HCT116 (cell line): ENCODE results near the gene RAI14. TPM values are rescaled to one million over a fixed set of nuclear protein-coding genes. Genes with fewer than 3 reads are reported as not detected.

Experiments used
- ATAC-seq: fragments of 200-7000 bp; cut with Tn5 transposase; 2 replicates; pipeline ENCODE4 v1.9.1; 2020; ENCODE audit warnings: mild to moderate bottlenecking, moderate library complexity
- BruUV-seq: library from RNA; stranded (reverse); fragments of 400-500 nt; replicated peaks from 2 replicates; lab custom pipeline; 2021; lab: Mats Ljungman, UMichigan
- CTCF ChIA-PET: fragments of 300-600 bp; sonication (Branson Sonifier 250); formaldehyde crosslinking; loops from one replicate; lab custom pipeline; 2021; ENCODE audit warnings: antibody characterized with exemption; lab: Charles Lee
- POLR2A ChIA-PET: fragments of 300-600, 350-600 bp; sonication (Branson Sonifier 250); formaldehyde crosslinking; loops from one replicate; lab custom pipeline; 2021; ENCODE audit warnings: antibody characterized with exemption; lab: Charles Lee
- RAD21 ChIA-PET, 2 experiments: fragments of 300-600 bp; sonication (Branson Sonifier 250); formaldehyde crosslinking; loops; one replicate each; lab custom pipeline; 2023; ENCODE audit warnings: low total read pairs in 2 of 2; ENCODE audit not compliant: uncharacterized antibody in 2 of 2, unreplicated experiment in 2 of 2, low non-redundant PET in 1 of 2; lab: Charles Lee
- DNase-seq: peaks from one replicate; pipeline ENCODE4 v3.0.0-alpha.2; 2010; ENCODE audit warnings: low read depth, low spot score
- H2AFZ ChIP-seq: fragments of 200-600 bp; shearing (Covaris generic), sonication (generic); 2 replicates; pipeline ENCODE4 v1.6.1; 2017; ENCODE audit warnings: low read depth, mixed run types, mixed read lengths, antibody characterized with exemption, low read length; ENCODE audit not compliant: poor library complexity, severe bottlenecking
- H3K27ac ChIP-seq: 2 replicates; pipeline ENCODE4 v1.5.1; 2012; ENCODE audit warnings: low read depth, low read length
- H3K27me3 ChIP-seq: fragments of 200-600 bp; sonication (generic); 2 replicates; pipeline ENCODE4 v1.6.1; 2016; ENCODE audit warnings: mixed run types, low read length, mixed read lengths; ENCODE audit not compliant: insufficient read depth
- H3K36me3 ChIP-seq, 2 experiments: fragments of 200-500 bp in 1 of 2; fragments of 200-600 bp in 1 of 2; sonication (Bioruptor generic) in 1 of 2; sonication (generic) in 1 of 2; 2 replicates each; pipeline versions ENCODE4 v1.5.1 to v1.6.1; 2014 to 2016; ENCODE audit warnings: low read length in 2 of 2, inconsistent platforms in 1 of 2, mixed read lengths in 1 of 2, mixed run types in 1 of 2; ENCODE audit not compliant: insufficient read depth in 2 of 2, control insufficient read depth in 1 of 2
- H3K4me1 ChIP-seq, 2 experiments: fragments of 200-600 bp in 1 of 2; sonication (generic) in 1 of 2; 2 replicates each; pipeline versions ENCODE4 v1.5.1 to v1.6.1; 2012 to 2017; ENCODE audit warnings: low read length in 2 of 2, inconsistent platforms in 1 of 2, mild to moderate bottlenecking in 1 of 2, mixed read lengths in 1 of 2, mixed run types in 1 of 2, moderate library complexity in 1 of 2; ENCODE audit not compliant: insufficient read depth in 2 of 2, control insufficient read depth in 1 of 2
- H3K4me2 ChIP-seq: fragments of 200-600 bp; sonication (generic); 2 replicates; pipeline ENCODE4 v1.6.1; 2017; ENCODE audit warnings: mixed run types, low read length, mixed read lengths
- H3K4me3 ChIP-seq, 2 experiments: fragments of 200-600 bp in 1 of 2; sonication (generic) in 1 of 2; replicated peaks in 1 of 2; 2 replicates each; pipeline ENCODE4 v1.5.1; 2011 to 2016; ENCODE audit warnings: low read length in 2 of 2, control low read depth in 1 of 2, low read depth in 1 of 2, mild to moderate bottlenecking in 1 of 2, mixed read lengths in 1 of 2, mixed run types in 1 of 2
- H3K79me2 ChIP-seq: fragments of 200-600 bp; sonication (generic); 2 replicates; pipeline ENCODE4 v1.6.1; 2017; ENCODE audit warnings: mild to moderate bottlenecking, mixed run types, low read length, moderate library complexity, mixed read lengths; ENCODE audit not compliant: insufficient read depth
- H3K9ac ChIP-seq: fragments of 200-600 bp; sonication (generic); 2 replicates; pipeline ENCODE4 v1.6.1; 2016; ENCODE audit warnings: low read length, mixed read lengths
- H3K9me2 ChIP-seq: fragments of 200-600 bp; sonication (generic), shearing (Covaris generic); 2 replicates; pipeline ENCODE4 v1.6.1; 2017; ENCODE audit warnings: mixed run types, mild to moderate bottlenecking, moderate library complexity; ENCODE audit not compliant: insufficient read depth
- H3K9me3 ChIP-seq, 2 experiments: fragments of 200-500 bp in 1 of 2; fragments of 200-600 bp in 1 of 2; sonication (Bioruptor generic) in 1 of 2; sonication (generic) in 1 of 2; 2 replicates each; pipeline ENCODE4 v1.6.1; 2014 to 2017; ENCODE audit warnings: low read length in 2 of 2, mixed read lengths in 2 of 2, inconsistent platforms in 1 of 2, low read depth in 1 of 2, mild to moderate bottlenecking in 1 of 2, mixed run types in 1 of 2, moderate library complexity in 1 of 2; ENCODE audit not compliant: control insufficient read depth in 1 of 2, insufficient read depth in 1 of 2
- H4K20me1 ChIP-seq: fragments of 200-600 bp; sonication (generic), shearing (Covaris generic); 2 replicates; pipeline ENCODE4 v1.6.1; 2017; ENCODE audit warnings: mixed run types, mild to moderate bottlenecking, moderate library complexity; ENCODE audit not compliant: insufficient read depth
- CEBPB ChIP-seq: IDR thresholded peaks from 2 replicates; pipeline ENCODE4 v1.6.1; 2012; ENCODE audit warnings: low read depth
- EGR1 ChIP-seq: IDR thresholded peaks from 2 replicates; pipeline ENCODE4 v1.6.1; 2012; ENCODE audit warnings: low read depth
- EZH2 ChIP-seq: fragments of 200-600 bp; sonication (generic); IDR thresholded peaks from 2 replicates; pipeline ENCODE4 v1.6.1; 2017; ENCODE audit warnings: antibody characterized with exemption, mixed run types
- EZH2phosphoT487 ChIP-seq: fragments of 200-600 bp; IDR thresholded peaks from 2 replicates; pipeline ENCODE4 v1.6.1; 2018; ENCODE audit warnings: antibody characterized with exemption, borderline replicate concordance
- FOSL1 ChIP-seq: IDR thresholded peaks from 2 replicates; pipeline ENCODE4 v1.6.1; 2012; ENCODE audit warnings: low read depth
- POLR2A ChIP-seq: IDR thresholded peaks from 2 replicates; pipeline ENCODE4 v1.7.0; 2011; ENCODE audit warnings: borderline replicate concordance; ENCODE audit not compliant: insufficient read depth, insufficient read length; ENCODE audit errors: extremely low read depth
- POLR2AphosphoS5 ChIP-seq: IDR thresholded peaks from 2 replicates; pipeline ENCODE4 v1.6.1; 2011; ENCODE audit warnings: mild to moderate bottlenecking, low read depth, low read length, moderate library complexity
- RAD21 ChIP-seq: IDR thresholded peaks from 2 replicates; pipeline ENCODE4 v1.6.1; 2012; ENCODE audit warnings: low read depth, mild to moderate bottlenecking
- SIN3A ChIP-seq: IDR thresholded peaks from 2 replicates; pipeline ENCODE4 v1.6.1; 2012; ENCODE audit warnings: low read depth
- SP1 ChIP-seq: IDR thresholded peaks from 2 replicates; pipeline ENCODE4 v1.6.1; 2012; ENCODE audit warnings: low read depth
- SRF ChIP-seq: IDR thresholded peaks from 2 replicates; pipeline ENCODE4 v1.6.1; 2012; ENCODE audit warnings: low read depth
- TCF7L2 ChIP-seq: IDR thresholded peaks from 2 replicates; pipeline ENCODE4 v1.7.0; 2011; ENCODE audit warnings: borderline replicate concordance, inconsistent platforms; ENCODE audit not compliant: insufficient read depth, insufficient read length; ENCODE audit errors: extremely low read depth
- YY1 ChIP-seq: IDR thresholded peaks from 2 replicates; pipeline ENCODE4 v1.6.1; 2011; ENCODE audit warnings: low read length, low read depth, moderate library complexity, mild to moderate bottlenecking; ENCODE audit not compliant: insufficient replicate concordance; ENCODE audit errors: extremely low read depth
- ZNF274 ChIP-seq: fragments of 200-500 bp; sonication (Bioruptor generic); IDR thresholded peaks from 2 replicates; pipeline ENCODE4 v1.6.1; 2014; ENCODE audit warnings: mild to moderate bottlenecking, low read depth, low read length, inconsistent platforms
- intact Hi-C: fragments of 100-400 bp; cut with micrococcal nuclease; formaldehyde crosslinking; loops from 2 replicates; pipeline ENCODE4 v1.10.0; 2022
- total RNA-seq: library from RNA; stranded (reverse); gene quantifications from one replicate; pipeline ENCODE4 v1.2.1, GENCODE V29; 2021; ENCODE audit not compliant: unreplicated experiment
- TF ChIP-seq, protein P1 (sequence below): IDR thresholded peaks from 2 replicates; pipeline ENCODE4 v1.6.1; 2012
- TF ChIP-seq, protein P2 (sequence below): IDR thresholded peaks from 2 replicates; pipeline ENCODE4 v1.6.1; 2011; ENCODE audit warnings: mild to moderate bottlenecking, low read length, moderate library complexity; ENCODE audit not compliant: insufficient replicate concordance; ENCODE audit errors: extremely low read depth
- TF ChIP-seq, protein P3 (sequence below): IDR thresholded peaks from 2 replicates; pipeline ENCODE4 v1.6.1; 2012; ENCODE audit warnings: low read depth

Gene RAI14
- total RNA-seq, 1 experiment from 2014 or later, result 47.9 TPM

DNA sequence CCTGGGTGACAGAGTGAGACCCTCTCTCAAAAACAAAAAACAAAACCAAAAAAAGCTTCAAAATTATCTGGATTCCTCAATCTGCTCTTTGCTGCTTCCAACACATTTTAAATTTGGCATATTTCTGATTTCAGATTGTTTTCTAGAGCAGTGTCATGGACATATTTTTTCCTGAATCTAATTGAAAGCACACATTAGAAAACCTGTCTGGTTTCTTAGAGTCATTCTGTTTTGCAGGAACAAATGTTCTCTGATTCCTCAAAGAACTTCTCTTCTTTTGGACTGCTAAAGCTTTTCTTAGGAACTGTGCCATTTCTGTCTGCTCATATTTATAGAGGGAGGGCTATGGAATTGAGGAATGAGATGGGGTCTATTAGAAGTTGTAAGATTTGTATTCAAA, 81.6 kb downstream of the RAI14 start:
- Histone ChIP-seq H2AFZ (no peak overlapping the region), H4K20me1 (no peaks in the 10 kb centered on the region), H3K9me3 (no peaks in the 10 kb centered on the region)
- no TSS peak for BruUV-seq
- DNase-seq, result no peak
- no peak for TF ChIP-seq SP1
- no peak for TF ChIP-seq SIN3A
- TF ChIP-seq TCF7L2, result no peak
- TF ChIP-seq EZH2, result no peak
- TF ChIP-seq, protein P1, sequence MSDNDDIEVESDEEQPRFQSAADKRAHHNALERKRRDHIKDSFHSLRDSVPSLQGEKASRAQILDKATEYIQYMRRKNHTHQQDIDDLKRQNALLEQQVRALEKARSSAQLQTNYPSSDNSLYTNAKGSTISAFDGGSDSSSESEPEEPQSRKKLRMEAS, result no peak
- TF ChIP-seq, protein P2, sequence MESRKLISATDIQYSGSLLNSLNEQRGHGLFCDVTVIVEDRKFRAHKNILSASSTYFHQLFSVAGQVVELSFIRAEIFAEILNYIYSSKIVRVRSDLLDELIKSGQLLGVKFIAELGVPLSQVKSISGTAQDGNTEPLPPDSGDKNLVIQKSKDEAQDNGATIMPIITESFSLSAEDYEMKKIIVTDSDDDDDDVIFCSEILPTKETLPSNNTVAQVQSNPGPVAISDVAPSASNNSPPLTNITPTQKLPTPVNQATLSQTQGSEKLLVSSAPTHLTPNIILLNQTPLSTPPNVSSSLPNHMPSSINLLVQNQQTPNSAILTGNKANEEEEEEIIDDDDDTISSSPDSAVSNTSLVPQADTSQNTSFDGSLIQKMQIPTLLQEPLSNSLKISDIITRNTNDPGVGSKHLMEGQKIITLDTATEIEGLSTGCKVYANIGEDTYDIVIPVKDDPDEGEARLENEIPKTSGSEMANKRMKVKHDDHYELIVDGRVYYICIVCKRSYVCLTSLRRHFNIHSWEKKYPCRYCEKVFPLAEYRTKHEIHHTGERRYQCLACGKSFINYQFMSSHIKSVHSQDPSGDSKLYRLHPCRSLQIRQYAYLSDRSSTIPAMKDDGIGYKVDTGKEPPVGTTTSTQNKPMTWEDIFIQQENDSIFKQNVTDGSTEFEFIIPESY, result no peak
- TF ChIP-seq, protein P3, sequence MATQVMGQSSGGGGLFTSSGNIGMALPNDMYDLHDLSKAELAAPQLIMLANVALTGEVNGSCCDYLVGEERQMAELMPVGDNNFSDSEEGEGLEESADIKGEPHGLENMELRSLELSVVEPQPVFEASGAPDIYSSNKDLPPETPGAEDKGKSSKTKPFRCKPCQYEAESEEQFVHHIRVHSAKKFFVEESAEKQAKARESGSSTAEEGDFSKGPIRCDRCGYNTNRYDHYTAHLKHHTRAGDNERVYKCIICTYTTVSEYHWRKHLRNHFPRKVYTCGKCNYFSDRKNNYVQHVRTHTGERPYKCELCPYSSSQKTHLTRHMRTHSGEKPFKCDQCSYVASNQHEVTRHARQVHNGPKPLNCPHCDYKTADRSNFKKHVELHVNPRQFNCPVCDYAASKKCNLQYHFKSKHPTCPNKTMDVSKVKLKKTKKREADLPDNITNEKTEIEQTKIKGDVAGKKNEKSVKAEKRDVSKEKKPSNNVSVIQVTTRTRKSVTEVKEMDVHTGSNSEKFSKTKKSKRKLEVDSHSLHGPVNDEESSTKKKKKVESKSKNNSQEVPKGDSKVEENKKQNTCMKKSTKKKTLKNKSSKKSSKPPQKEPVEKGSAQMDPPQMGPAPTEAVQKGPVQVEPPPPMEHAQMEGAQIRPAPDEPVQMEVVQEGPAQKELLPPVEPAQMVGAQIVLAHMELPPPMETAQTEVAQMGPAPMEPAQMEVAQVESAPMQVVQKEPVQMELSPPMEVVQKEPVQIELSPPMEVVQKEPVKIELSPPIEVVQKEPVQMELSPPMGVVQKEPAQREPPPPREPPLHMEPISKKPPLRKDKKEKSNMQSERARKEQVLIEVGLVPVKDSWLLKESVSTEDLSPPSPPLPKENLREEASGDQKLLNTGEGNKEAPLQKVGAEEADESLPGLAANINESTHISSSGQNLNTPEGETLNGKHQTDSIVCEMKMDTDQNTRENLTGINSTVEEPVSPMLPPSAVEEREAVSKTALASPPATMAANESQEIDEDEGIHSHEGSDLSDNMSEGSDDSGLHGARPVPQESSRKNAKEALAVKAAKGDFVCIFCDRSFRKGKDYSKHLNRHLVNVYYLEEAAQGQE, result no peak
- no peak for TF ChIP-seq POLR2AphosphoS5
- TF ChIP-seq POLR2A, result no peak
- no peak for TF ChIP-seq EZH2phosphoT487
- TF ChIP-seq EGR1, result no peak
- TF ChIP-seq SRF, result no peak
- no peak for TF ChIP-seq FOSL1
- TF ChIP-seq RAD21, result no peak
- no peak for TF ChIP-seq YY1
- no peak for TF ChIP-seq ZNF274
- no peak for TF ChIP-seq CEBPB
- TF ChIP-seq, all 23 proteins: peak for 0
- Histone ChIP-seq H3K4me2 (no peak overlapping the region), H3K36me3 (no peaks in the 10 kb centered on the region), H3K9me2 (no peaks in the 10 kb centered on the region), H3K79me2 (peaks cover 7% of the 10 kb centered on the region; the same call in 1 of the 2 replicates), H3K27ac (no peak overlapping the region), H3K9ac (no peak overlapping the region), H3K4me1 (peaks cover 18 to 24% of the 10 kb centered on the region in 2 experiments), H3K27me3 (no peaks in the 10 kb centered on the region), H3K4me3 (no peak overlapping the region)
- CTCF ChIA-PET, result no interaction called here
- RAD21 ChIA-PET, result no interaction called here
- ATAC-seq, result no peak
- intact Hi-C loops, result no loop called here
- POLR2A ChIA-PET, result no interaction called here
